HEK293 (cell line): Measurements from ENCODE around the gene SIRPA.
"Not testable (repeated sequence)": the region's sequence is repeated elsewhere in the genome, so short reads cannot be mapped to it uniquely, and the experiment has no call there.

Experiments used
- CTCF ChIA-PET: fragments of 350-600 bp; formaldehyde crosslinking; extraction: SDS; loops from one replicate; lab custom pipeline; 2021; ENCODE audit warnings: antibody characterized with exemption; lab: Yijun Ruan, JAX
- POLR2A ChIA-PET: fragments of 300-600 bp; formaldehyde crosslinking; extraction: SDS; loops from one replicate; lab custom pipeline; 2020; ENCODE audit warnings: antibody characterized with exemption, inconsistent platforms; lab: Yijun Ruan, JAX
- H3K27ac ChIP-seq: fragments of 200-500 bp; sonication (Bioruptor generic); 2 replicates; pipeline ENCODE4 v1.5.1; 2014; ENCODE audit warnings: low read depth, low read length, control low read depth, inconsistent platforms; ENCODE audit errors: extremely low read depth
- H3K36me3 ChIP-seq, 2 experiments: fragments of 200-500 bp in 1 of 2; sonication (Bioruptor generic) in 1 of 2; 1 replicate in 1 of 2; 2 replicates in 1 of 2; pipeline ENCODE4 v1.5.1; 2014 to 2017; ENCODE audit warnings: inconsistent platforms in 2 of 2, low read length in 2 of 2; ENCODE audit not compliant: control insufficient read depth in 2 of 2, insufficient read depth in 1 of 2
- H3K4me1 ChIP-seq: fragments of 200-500 bp; sonication (Bioruptor generic); 2 replicates; pipeline ENCODE4 v1.5.1; 2014; ENCODE audit warnings: mild to moderate bottlenecking, low read length, inconsistent platforms; ENCODE audit not compliant: control insufficient read depth, insufficient read depth
- H3K4me3 ChIP-seq: 2 replicates; pipeline ENCODE4 v1.5.1; 2011; ENCODE audit warnings: low read depth, mild to moderate bottlenecking, control low read depth, low read length, moderate library complexity
- H3K9me3 ChIP-seq: fragments of 200-500 bp; sonication (Bioruptor generic); 2 replicates; pipeline ENCODE4 v1.5.1; 2014; ENCODE audit warnings: low read depth, low read length, inconsistent platforms; ENCODE audit not compliant: control insufficient read depth, insufficient read depth
- BCL11A ChIP-seq: fragments of 450-650 bp; formaldehyde crosslinking; IDR thresholded peaks from 2 replicates; pipeline ENCODE4 v1.5.1; 2016; ENCODE audit warnings: low read depth, missing biosample characterization, missing genetic modification characterization
- BCL6B ChIP-seq: fragments of 450-650 bp; formaldehyde crosslinking; IDR thresholded peaks from 2 replicates; pipeline ENCODE4 v1.5.1; 2017; ENCODE audit warnings: missing biosample characterization, missing genetic modification characterization
- IKZF3 ChIP-seq: fragments of 450-650 bp; IDR thresholded peaks from 2 replicates; pipeline ENCODE4 v1.5.0; 2018; ENCODE audit warnings: missing biosample characterization, mild to moderate bottlenecking, missing genetic modification characterization, moderate library complexity
- INSM2 ChIP-seq: fragments of 450-650 bp; formaldehyde crosslinking; IDR thresholded peaks from 2 replicates; pipeline ENCODE4 v1.5.1; 2016; ENCODE audit warnings: missing biosample characterization, missing genetic modification characterization
- KLF9 ChIP-seq: fragments of 450-650 bp; formaldehyde crosslinking; IDR thresholded peaks from 2 replicates; pipeline ENCODE4 v1.5.1; 2016; ENCODE audit warnings: missing biosample characterization, missing genetic modification characterization, low read depth
- ZIC2 ChIP-seq: fragments of 450-650 bp; formaldehyde crosslinking; IDR thresholded peaks from 2 replicates; pipeline ENCODE4 v1.5.1; 2016; ENCODE audit warnings: missing biosample characterization, missing genetic modification characterization
- ZNF112 ChIP-seq: fragments of 450-650 bp; formaldehyde crosslinking; IDR thresholded peaks from 2 replicates; pipeline ENCODE4 v1.5.0; 2017; ENCODE audit warnings: missing biosample characterization, missing genetic modification characterization
- ZNF157 ChIP-seq: fragments of 450-650 bp; formaldehyde crosslinking; IDR thresholded peaks from 2 replicates; pipeline ENCODE4 v1.5.1; 2016; ENCODE audit warnings: missing biosample characterization, missing genetic modification characterization
- ZNF174 ChIP-seq: fragments of 450-650 bp; formaldehyde crosslinking; IDR thresholded peaks from 2 replicates; pipeline ENCODE4 v1.5.0; 2017; ENCODE audit warnings: missing biosample characterization, mild to moderate bottlenecking, missing genetic modification characterization
- ZNF175 ChIP-seq: fragments of 450-650 bp; formaldehyde crosslinking; IDR thresholded peaks from 2 replicates; pipeline ENCODE4 v1.5.1; 2016; ENCODE audit warnings: missing biosample characterization, missing genetic modification characterization
- ZNF37A ChIP-seq: fragments of 450-650 bp; IDR thresholded peaks from 2 replicates; pipeline ENCODE4 v1.5.1; 2018; ENCODE audit warnings: missing biosample characterization, missing genetic modification characterization
- ZNF544 ChIP-seq: fragments of 450-650 bp; formaldehyde crosslinking; IDR thresholded peaks from 2 replicates; pipeline ENCODE4 v1.5.0; 2017; ENCODE audit warnings: missing biosample characterization, missing genetic modification characterization
- ZNF791 ChIP-seq: fragments of 450-650 bp; formaldehyde crosslinking; IDR thresholded peaks from 2 replicates; pipeline ENCODE4 v1.5.1; 2016; ENCODE audit warnings: missing biosample characterization, missing genetic modification characterization
- ZNF792 ChIP-seq: fragments of 450-650 bp; formaldehyde crosslinking; IDR thresholded peaks from 2 replicates; pipeline ENCODE4 v1.5.1; 2016; ENCODE audit warnings: missing biosample characterization, missing genetic modification characterization
- TF ChIP-seq, protein P1 (sequence below): fragments of 450-650 bp; formaldehyde crosslinking; IDR thresholded peaks from 2 replicates; pipeline ENCODE4 v1.5.1; 2016; ENCODE audit warnings: missing biosample characterization, missing genetic modification characterization
- TF ChIP-seq, protein P2 (sequence below): fragments of 450-650 bp; formaldehyde crosslinking; IDR thresholded peaks from 2 replicates; pipeline ENCODE4 v1.5.1; 2016; ENCODE audit warnings: missing biosample characterization, missing genetic modification characterization
- TF ChIP-seq, protein P3 (sequence below): fragments of 450-650 bp; formaldehyde crosslinking; IDR thresholded peaks from 2 replicates; pipeline ENCODE4; 2016; ENCODE audit warnings: missing biosample characterization, missing genetic modification characterization

SIRPA gene

GRCh38 chr20:1912646-1913045, 17.4 kb downstream of the SIRPA start (continued):
- TF ChIP-seq BCL6B (tag by site-specific recombination) (no peak), ZNF544 (tag by site-specific recombination) (no peak), ZNF174 (tag by site-specific recombination) (no peak), ZIC2 (tag by site-specific recombination) (no peak), IKZF3 (tag by site-specific recombination) (no peak)
- TF ChIP-seq, protein P1, sequence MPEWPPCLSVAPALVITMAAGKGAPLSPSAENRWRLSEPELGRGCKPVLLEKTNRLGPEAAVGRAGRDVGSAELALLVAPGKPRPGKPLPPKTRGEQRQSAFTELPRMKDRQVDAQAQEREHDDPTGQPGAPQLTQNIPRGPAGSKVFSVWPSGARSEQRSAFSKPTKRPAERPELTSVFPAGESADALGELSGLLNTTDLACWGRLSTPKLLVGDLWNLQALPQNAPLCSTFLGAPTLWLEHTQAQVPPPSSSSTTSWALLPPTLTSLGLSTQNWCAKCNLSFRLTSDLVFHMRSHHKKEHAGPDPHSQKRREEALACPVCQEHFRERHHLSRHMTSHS (tag by site-specific recombination), result no peak

DNA sequence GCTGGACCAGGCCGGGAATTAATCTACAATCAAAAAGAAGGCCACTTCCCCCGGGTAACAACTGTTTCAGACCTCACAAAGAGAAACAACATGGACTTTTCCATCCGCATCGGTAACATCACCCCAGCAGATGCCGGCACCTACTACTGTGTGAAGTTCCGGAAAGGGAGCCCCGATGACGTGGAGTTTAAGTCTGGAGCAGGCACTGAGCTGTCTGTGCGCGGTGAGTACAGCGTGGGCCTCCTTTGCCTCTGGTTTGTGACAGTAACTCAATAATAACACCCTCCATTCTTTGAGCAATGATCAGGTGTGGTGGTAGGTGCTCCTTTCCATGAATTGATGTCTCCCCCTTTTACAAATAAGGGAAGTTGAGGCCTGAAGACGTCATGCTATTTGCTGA, 20.0 kb downstream of the SIRPA start:
- H3K9me3 ChIP-seq, result not testable (repeated sequence)
- CTCF ChIA-PET, result interaction anchor here (0.6 to 2.1 kb wide), 2 partner anchors 15 to 152 kb away, joined by 4 to 7 read pairs; no protein-coding TSS in a partner anchor

DNA sequence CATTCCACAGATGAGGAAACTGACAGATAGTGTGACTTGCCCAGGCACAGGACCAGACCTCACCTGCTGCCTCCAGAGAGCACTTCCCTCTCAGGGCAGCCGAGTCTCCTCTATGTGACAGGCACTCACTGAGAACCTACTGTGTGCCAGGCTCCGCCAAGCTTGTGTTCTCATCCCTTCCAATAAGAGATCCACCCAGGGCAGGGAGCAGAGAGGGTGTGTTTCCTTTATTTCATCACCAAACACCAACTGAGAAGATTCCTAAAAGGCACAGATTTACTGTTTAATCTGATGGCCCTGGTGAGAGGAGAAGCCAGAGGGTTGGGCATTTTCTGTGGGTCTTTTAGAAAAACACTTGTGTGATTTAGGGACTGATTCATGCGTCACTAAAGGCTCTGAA, 20.5 kb downstream of the SIRPA start:
- no peak for TF ChIP-seq BCL6B (tag by site-specific recombination)
- TF ChIP-seq, protein P2, sequence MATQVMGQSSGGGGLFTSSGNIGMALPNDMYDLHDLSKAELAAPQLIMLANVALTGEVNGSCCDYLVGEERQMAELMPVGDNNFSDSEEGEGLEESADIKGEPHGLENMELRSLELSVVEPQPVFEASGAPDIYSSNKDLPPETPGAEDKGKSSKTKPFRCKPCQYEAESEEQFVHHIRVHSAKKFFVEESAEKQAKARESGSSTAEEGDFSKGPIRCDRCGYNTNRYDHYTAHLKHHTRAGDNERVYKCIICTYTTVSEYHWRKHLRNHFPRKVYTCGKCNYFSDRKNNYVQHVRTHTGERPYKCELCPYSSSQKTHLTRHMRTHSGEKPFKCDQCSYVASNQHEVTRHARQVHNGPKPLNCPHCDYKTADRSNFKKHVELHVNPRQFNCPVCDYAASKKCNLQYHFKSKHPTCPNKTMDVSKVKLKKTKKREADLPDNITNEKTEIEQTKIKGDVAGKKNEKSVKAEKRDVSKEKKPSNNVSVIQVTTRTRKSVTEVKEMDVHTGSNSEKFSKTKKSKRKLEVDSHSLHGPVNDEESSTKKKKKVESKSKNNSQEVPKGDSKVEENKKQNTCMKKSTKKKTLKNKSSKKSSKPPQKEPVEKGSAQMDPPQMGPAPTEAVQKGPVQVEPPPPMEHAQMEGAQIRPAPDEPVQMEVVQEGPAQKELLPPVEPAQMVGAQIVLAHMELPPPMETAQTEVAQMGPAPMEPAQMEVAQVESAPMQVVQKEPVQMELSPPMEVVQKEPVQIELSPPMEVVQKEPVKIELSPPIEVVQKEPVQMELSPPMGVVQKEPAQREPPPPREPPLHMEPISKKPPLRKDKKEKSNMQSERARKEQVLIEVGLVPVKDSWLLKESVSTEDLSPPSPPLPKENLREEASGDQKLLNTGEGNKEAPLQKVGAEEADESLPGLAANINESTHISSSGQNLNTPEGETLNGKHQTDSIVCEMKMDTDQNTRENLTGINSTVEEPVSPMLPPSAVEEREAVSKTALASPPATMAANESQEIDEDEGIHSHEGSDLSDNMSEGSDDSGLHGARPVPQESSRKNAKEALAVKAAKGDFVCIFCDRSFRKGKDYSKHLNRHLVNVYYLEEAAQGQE (tag by site-specific recombination), result no peak
- Histone ChIP-seq H3K36me3 (peaks cover 4 to 31% of the 10 kb centered on the region in 2 experiments; a peak in 2 of 3 replicates), H3K4me1 (no peaks in the 10 kb centered on the region), H3K27ac (no peak overlapping the region), H3K9me3 (no peaks in the 10 kb centered on the region), H3K4me3 (no peak overlapping the region)
- CTCF ChIA-PET, result no interaction called here
- POLR2A ChIA-PET, result no interaction called here

More for the DNA sequence above, 20.0 kb downstream of the SIRPA start:
- H3K4me3 ChIP-seq, H3K27ac ChIP-seq, H3K4me1 ChIP-seq, POLR2A ChIA-PET: not testable (repeated sequence)
- H3K36me3 ChIP-seq, result peaks cover 4 to 30% of the 10 kb centered on the region in 2 experiments; a peak in 2 of 3 replicates

DNA sequence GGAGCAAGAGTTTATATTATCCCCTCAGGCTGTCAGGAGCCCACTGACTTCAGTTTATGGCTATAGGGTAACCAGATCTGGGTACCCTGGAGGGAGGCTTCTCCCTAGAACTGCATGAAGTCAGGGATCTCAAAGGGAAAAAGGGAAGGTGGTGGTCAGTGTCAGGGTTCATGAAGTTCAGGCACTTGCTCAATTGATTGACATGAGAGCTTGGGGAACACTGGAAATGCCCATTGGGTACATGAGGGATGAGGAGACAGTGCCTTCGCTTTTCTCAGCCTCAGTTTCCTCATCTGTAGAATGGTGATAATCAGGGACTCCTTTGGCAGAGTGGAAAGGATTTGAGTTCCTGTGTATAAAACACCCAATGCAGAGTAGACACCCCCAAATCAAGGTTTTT, 22.6 kb downstream of the SIRPA start:
- Histone ChIP-seq H3K27ac (no peak overlapping the region), H3K9me3 (no peaks in the 10 kb centered on the region), H3K36me3 (peaks cover 4 to 35% of the 10 kb centered on the region in 2 experiments; a peak in 2 of 3 replicates), H3K4me1 (no peaks in the 10 kb centered on the region), H3K4me3 (no peak overlapping the region)
- ChIA-PET CTCF (interaction anchor here (1.4 kb wide), 1 partner anchor 18 kb away, joined by 3 read pairs; no protein-coding TSS in a partner anchor), POLR2A (no interaction called here)
- TF ChIP-seq ZNF175 (tag by site-specific recombination) (no peak), BCL11A (tag by site-specific recombination) (no peak), ZNF37A (tag by site-specific recombination) (no peak), ZNF112 (tag by site-specific recombination) (no peak), KLF9 (tag by site-specific recombination) (no peak), INSM2 (no peak), ZNF157 (no peak), ZNF792 (tag by site-specific recombination) (no peak), ZNF791 (no peak)
- TF ChIP-seq, protein P3, sequence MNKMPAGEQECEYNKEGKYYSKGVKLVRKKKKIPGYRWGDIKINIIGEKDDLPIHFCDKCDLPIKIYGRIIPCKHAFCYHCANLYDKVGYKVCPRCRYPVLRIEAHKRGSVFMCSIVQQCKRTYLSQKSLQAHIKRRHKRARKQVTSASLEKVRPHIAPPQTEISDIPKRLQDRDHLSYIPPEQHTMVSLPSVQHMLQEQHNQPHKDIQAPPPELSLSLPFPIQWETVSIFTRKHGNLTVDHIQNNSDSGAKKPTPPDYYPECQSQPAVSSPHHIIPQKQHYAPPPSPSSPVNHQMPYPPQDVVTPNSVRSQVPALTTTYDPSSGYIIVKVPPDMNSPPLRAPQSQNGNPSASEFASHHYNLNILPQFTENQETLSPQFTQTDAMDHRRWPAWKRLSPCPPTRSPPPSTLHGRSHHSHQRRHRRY (tag by site-specific recombination), result no peak
